GM13977 (cell line): Measurements from ENCODE around the gene TMEM178B.

Source experiments
- DNase-seq: peaks from one replicate; pipeline ENCODE4 v3.0.0; 2012; ENCODE audit warnings: low spot score
- in situ Hi-C: fragments of 300-500 bp; cut with MboI; formaldehyde crosslinking; loops from one replicate; pipeline ENCODE4 v1.12.0; 2022; ENCODE audit warnings: low sequenced_read_pairs, low pct_unique_long_range_greater_than_20kb, mixed read lengths, inconsistent platforms; ENCODE audit not compliant: unreplicated experiment
- TF ChIP-seq, protein P1 (sequence below): IDR thresholded peaks from 2 replicates; pipeline ENCODE4 v1.5.1; 2012; ENCODE audit warnings: mild to moderate bottlenecking, control low read depth; ENCODE audit not compliant: insufficient read depth; ENCODE audit errors: extremely low read depth, missing control alignments

The TMEM178B gene

DNA sequence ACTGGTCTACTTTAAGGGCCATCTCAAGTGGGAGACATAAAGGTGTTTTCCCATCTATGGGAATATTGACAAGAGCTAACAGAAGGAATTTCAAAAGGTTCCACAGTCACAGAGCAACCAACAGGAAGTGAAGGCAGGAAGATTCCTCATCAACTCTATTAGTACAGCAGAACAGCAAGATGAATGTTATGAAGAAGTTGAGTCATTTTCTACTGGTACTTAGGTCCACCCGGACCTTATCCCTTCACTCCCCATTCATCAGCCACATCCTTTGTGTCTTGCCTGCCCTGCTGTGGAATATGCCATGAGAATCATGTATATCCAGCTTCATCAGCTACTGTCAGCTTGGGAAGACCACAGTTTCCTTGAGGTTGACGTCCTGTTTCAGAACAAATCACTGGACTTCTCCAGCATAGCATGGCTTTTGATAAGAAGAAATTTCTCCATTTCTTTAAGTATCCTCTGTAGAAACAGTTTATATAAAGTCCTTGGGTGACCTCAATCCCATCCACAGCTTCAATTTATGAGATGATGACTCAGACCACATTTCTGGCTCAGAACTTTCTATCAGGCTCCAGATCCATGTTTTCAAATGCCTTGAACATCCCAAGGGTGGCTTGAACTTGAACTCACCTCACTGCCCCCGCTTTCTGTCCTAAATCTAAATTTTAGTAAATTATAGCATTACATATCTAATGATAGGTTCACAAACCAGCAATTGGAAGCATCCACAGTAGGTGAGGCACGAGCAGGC lies 392.5 kb downstream of the TMEM178B start:
- no peak for DNase-seq
- TF ChIP-seq, protein P1, sequence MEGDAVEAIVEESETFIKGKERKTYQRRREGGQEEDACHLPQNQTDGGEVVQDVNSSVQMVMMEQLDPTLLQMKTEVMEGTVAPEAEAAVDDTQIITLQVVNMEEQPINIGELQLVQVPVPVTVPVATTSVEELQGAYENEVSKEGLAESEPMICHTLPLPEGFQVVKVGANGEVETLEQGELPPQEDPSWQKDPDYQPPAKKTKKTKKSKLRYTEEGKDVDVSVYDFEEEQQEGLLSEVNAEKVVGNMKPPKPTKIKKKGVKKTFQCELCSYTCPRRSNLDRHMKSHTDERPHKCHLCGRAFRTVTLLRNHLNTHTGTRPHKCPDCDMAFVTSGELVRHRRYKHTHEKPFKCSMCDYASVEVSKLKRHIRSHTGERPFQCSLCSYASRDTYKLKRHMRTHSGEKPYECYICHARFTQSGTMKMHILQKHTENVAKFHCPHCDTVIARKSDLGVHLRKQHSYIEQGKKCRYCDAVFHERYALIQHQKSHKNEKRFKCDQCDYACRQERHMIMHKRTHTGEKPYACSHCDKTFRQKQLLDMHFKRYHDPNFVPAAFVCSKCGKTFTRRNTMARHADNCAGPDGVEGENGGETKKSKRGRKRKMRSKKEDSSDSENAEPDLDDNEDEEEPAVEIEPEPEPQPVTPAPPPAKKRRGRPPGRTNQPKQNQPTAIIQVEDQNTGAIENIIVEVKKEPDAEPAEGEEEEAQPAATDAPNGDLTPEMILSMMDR, result no peak
- in situ Hi-C loops, result no loop called here

DNA sequence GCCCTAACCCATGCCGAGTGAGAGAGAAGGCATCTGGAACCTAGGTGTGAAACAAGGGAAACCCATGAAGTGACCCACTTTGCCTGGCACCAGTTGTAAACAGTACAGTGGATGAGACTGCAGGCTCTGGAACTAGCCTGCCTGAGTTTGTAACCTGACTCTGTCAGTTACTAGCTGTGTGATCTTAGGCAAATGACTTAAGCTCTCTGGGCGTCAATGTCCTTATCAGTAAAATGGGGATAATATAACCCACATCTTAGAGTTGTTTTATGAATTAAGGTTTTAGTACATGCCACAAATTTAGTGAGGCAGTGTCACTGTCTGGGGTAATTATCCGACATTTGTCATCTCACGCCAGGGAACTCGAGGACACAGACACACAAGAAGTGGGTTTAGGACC lies 394.5 kb downstream of the TMEM178B start:
- DNase-seq, result no peak
- TF ChIP-seq, protein P1, result no peak
- in situ Hi-C loops, result no loop called here

DNA sequence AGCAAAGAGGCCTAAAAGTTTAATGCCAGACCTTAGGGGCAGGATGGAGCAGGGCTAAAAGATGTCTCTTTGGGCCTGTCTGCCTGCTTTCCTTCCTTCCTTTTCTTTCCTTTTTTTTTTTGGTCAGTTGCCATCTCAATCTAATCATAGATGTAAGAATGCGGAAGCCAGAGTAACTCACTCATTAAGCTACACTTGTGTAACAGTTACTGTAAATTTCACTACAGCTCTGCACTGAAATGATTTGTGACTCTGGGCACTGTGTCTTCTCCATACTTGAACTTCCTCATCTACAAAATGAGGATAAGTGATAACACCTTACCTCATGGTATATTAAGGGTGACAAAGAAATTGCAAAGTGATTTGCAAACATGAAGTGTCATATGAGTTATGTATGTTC lies 401.8 kb downstream of the TMEM178B start:
- no peak for DNase-seq
- in situ Hi-C loops, result no loop called here
- TF ChIP-seq, protein P1, result no peak

DNA sequence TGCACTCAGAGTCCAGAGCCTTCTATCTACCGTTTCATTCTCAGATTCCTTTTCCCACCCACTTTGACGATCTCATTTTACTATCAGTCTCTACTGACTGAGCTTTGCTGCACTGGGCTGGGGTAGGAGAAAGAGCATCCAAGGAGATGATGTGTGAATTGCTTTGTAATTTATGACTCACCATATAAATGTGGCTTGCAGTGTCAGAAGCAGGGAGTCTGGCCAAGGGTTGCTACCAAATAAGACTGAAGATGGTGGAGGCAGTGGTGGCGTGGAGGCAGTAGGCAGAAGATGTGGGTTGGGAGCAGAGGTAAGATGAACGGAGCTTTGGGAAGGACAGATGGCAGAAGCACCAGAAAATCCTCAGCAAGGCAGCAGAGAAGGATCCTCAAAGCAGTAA lies 404.0 kb downstream of the TMEM178B start:
- no peak for DNase-seq
- TF ChIP-seq, protein P1, result no peak
- in situ Hi-C loops, result no loop called here

DNA sequence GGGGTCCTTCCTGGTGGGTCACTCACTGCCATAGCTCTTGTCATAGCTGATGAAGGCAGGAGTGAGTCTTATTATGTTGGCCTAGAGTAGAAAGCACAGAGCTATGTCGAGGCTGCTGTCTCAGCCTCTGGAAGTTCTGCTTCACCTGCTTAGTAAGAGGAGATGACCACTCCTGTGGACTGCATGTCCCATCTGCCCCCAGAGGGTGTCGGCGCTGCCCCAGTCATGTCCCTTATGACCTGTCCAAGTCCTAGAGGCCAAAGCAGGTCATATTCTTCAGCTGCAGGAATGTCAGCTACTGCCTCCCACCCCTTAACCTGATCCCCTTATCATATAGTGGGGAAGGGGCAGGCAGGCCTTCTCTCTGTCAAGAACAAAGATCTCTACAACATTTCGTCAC lies 405.0 kb downstream of the TMEM178B start:
- TF ChIP-seq, protein P1, result no peak
- in situ Hi-C loops, result no loop called here
- DNase-seq, result no peak

DNA sequence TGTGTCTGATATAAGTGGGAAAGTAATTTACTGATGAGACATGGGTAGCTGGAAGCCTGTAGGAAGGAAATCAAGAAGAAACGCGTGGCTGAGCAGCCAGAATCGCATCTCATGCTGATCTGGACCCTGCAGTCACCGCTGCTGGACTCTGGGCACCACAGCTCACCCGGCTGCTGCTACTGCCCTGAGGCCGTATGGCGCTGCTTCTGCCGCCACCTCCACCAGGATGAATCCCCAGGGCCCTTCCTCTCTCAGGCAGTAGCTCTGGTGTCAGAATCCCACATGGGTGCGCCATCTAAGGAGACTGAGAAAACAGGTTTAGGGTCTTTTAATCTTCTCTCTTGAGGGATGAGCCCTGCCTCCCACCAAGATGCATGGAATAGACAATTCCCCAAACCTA lies 407.1 kb downstream of the TMEM178B start:
- TF ChIP-seq, protein P1, result no peak
- no peak for DNase-seq
- in situ Hi-C loops, result no loop called here
